Measurements from ENCODE around the gene SLCO1B3.
"Not testable (repeated sequence)": the region's sequence is repeated elsewhere in the genome, so short reads cannot be mapped to it uniquely, and the experiment has no call there.

Gene SLCO1B3

GRCh38 chr12:20810487-20810886, at the start of gene SLCO1B3:
Gene SLCO1B3 (plus strand): TSS chr12:20810705. CDS start chr12:20815739, 5,034 bp downstream.
- DNase-seq = no peak

GRCh38 chr12:20777420-20777819, 33.1 kb upstream of the SLCO1B3 start:
- DNase-seq = no peak

GRCh38 chr12:20778969-20779368, 31.5 kb upstream of the SLCO1B3 start:
- no peak for DNase-seq

- not testable (repeated sequence) for DNase-seq
These were observed 30.5 kb upstream of the SLCO1B3 start for GRCh38 chr12:20779971-20780370.

- not testable (repeated sequence) for DNase-seq
These were observed 26.6 kb upstream of the SLCO1B3 start for GRCh38 chr12:20783796-20784357.

GRCh38 chr12:20792971-20793370, 17.5 kb upstream of the SLCO1B3 start:
- DNase-seq = no peak

- no peak for DNase-seq
These were observed 12.0 kb upstream of the SLCO1B3 start for GRCh38 chr12:20798554-20798953.

- no peak for DNase-seq
These were observed 10.3 kb upstream of the SLCO1B3 start for GRCh38 chr12:20800160-20800559.

- DNase-seq = no peak
These were observed 9.5 kb upstream of the SLCO1B3 start for GRCh38 chr12:20801035-20801434.

GRCh38 chr12:20805921-20806320, 4.6 kb upstream of the SLCO1B3 start:
- no peak for DNase-seq

- DNase-seq = no peak
These were observed 3.1 kb upstream of the SLCO1B3 start for GRCh38 chr12:20807192-20808080.

- no peak for DNase-seq
These were observed 2.0 kb upstream of the SLCO1B3 start for GRCh38 chr12:20808521-20808920.

- DNase-seq = no peak
These were observed 5.1 kb downstream of the SLCO1B3 start for GRCh38 chr12:20815574-20815973.

GRCh38 chr12:20822415-20822814, 11.9 kb downstream of the SLCO1B3 start:
- DNase-seq = no peak

- DNase-seq = no peak
These were observed 12.4 kb downstream of the SLCO1B3 start for GRCh38 chr12:20822925-20823324.

- no peak for DNase-seq
These were observed 19.4 kb downstream of the SLCO1B3 start for GRCh38 chr12:20829919-20830318.

GRCh38 chr12:20830456-20830855, 20.0 kb downstream of the SLCO1B3 start:
- DNase-seq = no peak

GRCh38 chr12:20832911-20833310, 22.4 kb downstream of the SLCO1B3 start:
- no peak for DNase-seq

GRCh38 chr12:20852649-20853048, 42.1 kb downstream of the SLCO1B3 start:
- no peak for DNase-seq

- DNase-seq = no peak
These were observed 52.6 kb downstream of the SLCO1B3 start for GRCh38 chr12:20863056-20863455.

- DNase-seq = no peak
These were observed 55.4 kb downstream of the SLCO1B3 start for GRCh38 chr12:20865873-20866272.

- no peak for DNase-seq
These were observed 57.8 kb downstream of the SLCO1B3 start for GRCh38 chr12:20868277-20868676.

- DNase-seq = no peak
These were observed 72.8 kb downstream of the SLCO1B3 start for GRCh38 chr12:20883288-20883687.

- no peak for DNase-seq
These were observed 74.6 kb downstream of the SLCO1B3 start for GRCh38 chr12:20885116-20885515.
